H4 (cell line): ENCODE measurements around the gene OR5AN1. TPM values are rescaled to one million over a fixed set of nuclear protein-coding genes. Genes with fewer than 3 reads are reported as not detected.

Experiments
- total RNA-seq: library from RNA; depleted of rRNA; stranded (reverse); fragments of >200 nt; shearing (Covaris generic); gene quantifications from 2 replicates; pipeline ENCODE4 v1.2.3, GENCODE V29; 2014; rRNA removed

Gene OR5AN1
- total RNA-seq, 1 experiment from 2014 or later: not detected

Other genes starting within 250 kb of the OR5AN1 start
- 84.4 and 95.2 TPM in 2 replicates for gene FAM111A, start 216.0 kb upstream of the OR5AN1 start, total RNA-seq
- gene DTX4, start 186.8 kb upstream of the OR5AN1 start, total RNA-seq: 0.58 and 1.6 TPM in 2 replicates
- gene MPEG1, start 146.0 kb upstream of the OR5AN1 start, total RNA-seq: not detected in 2 replicates
- gene OR5A2, start 67.5 kb downstream of the OR5AN1 start, total RNA-seq: not detected in 2 replicates
- not detected in 2 replicates for gene OR5A1, start 77.6 kb downstream of the OR5AN1 start, total RNA-seq
- not detected in 2 replicates for gene OR4D6, start 98.1 kb downstream of the OR5AN1 start, total RNA-seq
- gene OR4D10, start 114.4 kb downstream of the OR5AN1 start, total RNA-seq: not detected in 2 replicates
- not detected in 2 replicates for gene OR4D11, start 144.7 kb downstream of the OR5AN1 start, total RNA-seq
- not detected in 2 replicates for gene OR4D9, start 152.6 kb downstream of the OR5AN1 start, total RNA-seq